MCF 10A (cell line): ENCODE data around the gene TBC1D3I. TPM values are rescaled to one million over a fixed set of nuclear protein-coding genes. Genes with fewer than 3 reads are reported as not detected.
"Not testable (repeated sequence)": the region's sequence is repeated elsewhere in the genome, so short reads cannot be mapped to it uniquely, and the experiment has no call there.

Experiments used
- Bru-seq: library from RNA; stranded (reverse); fragments of 400-500 nt; gene quantifications from one replicate; lab custom pipeline; 2021; lab: Mats Ljungman, UMichigan
- BruChase-seq, 2 experiments: library from RNA; stranded (reverse); fragments of 400-500 nt; gene quantifications; one replicate each; lab custom pipeline; 2021; lab: Mats Ljungman, UMichigan
- BruUV-seq: library from RNA; stranded (reverse); fragments of 400-500 nt; replicated peaks from 2 replicates; lab custom pipeline; 2021; lab: Mats Ljungman, UMichigan
- CTCF ChIA-PET: fragments of 300-600 bp; sonication (Branson Sonifier 250); formaldehyde crosslinking; extraction: SDS; loops from one replicate; lab custom pipeline; 2021; ENCODE audit warnings: antibody characterized with exemption, inconsistent platforms; lab: Yijun Ruan, JAX
- POLR2A ChIA-PET: fragments of 300-600, 350-650 bp; sonication (Branson Sonifier 250); formaldehyde crosslinking; extraction: SDS; loops from one replicate; lab custom pipeline; 2020; ENCODE audit warnings: antibody characterized with exemption, inconsistent platforms; lab: Yijun Ruan, JAX
- DNase-seq: peaks from one replicate; pipeline ENCODE4 v3.0.0-alpha.2; 2018; ENCODE audit not compliant: unreplicated experiment
- H3K27ac Mint-ChIP-seq: one replicate; pipeline ENCODE4 v1.8.0; 2022; ENCODE audit warnings: mild to moderate bottlenecking, low read depth, mixed read lengths; ENCODE audit not compliant: unreplicated experiment
- H3K27me3 Mint-ChIP-seq: one replicate; pipeline ENCODE4 v1.8.0; 2022; ENCODE audit warnings: mixed read lengths; ENCODE audit not compliant: insufficient read depth, unreplicated experiment
- H3K36me3 Mint-ChIP-seq: one replicate; pipeline ENCODE4 v1.8.0; 2022; ENCODE audit warnings: mild to moderate bottlenecking, moderate library complexity, mixed read lengths; ENCODE audit not compliant: insufficient read depth, unreplicated experiment
- H3K4me1 Mint-ChIP-seq: one replicate; pipeline ENCODE4 v1.8.0; 2022; ENCODE audit warnings: mixed read lengths; ENCODE audit not compliant: insufficient read depth, unreplicated experiment
- H3K4me3 Mint-ChIP-seq: one replicate; pipeline ENCODE4 v1.8.0; 2022; ENCODE audit warnings: mild to moderate bottlenecking, moderate library complexity, mixed read lengths; ENCODE audit not compliant: unreplicated experiment
- H3K9me3 Mint-ChIP-seq: one replicate; pipeline ENCODE4 v1.8.0; 2022; ENCODE audit warnings: mixed read lengths; ENCODE audit not compliant: unreplicated experiment
- intact Hi-C: fragments of 100-400 bp; cut with micrococcal nuclease; formaldehyde crosslinking; loops from 2 replicates; pipeline ENCODE4 v1.14.1; 2022
- long read RNA-seq: library from polyadenylated mRNA; stranded (forward); transcript quantifications from one replicate; pipeline ENCODE4 v2.0.0, GENCODE V29; 2022
- total RNA-seq: library from RNA; stranded (reverse); gene quantifications from 2 replicates; pipeline ENCODE4 v1.2.3, GENCODE V29; 2022

The TBC1D3I gene
- 0.96 and 1.1 TPM in 2 replicates for total RNA-seq
- Bru-seq, nascent RNA, result not detected
- BruChase-seq, experiment 1, labeled RNA remaining after a 6-hour chase, result not detected
- percentile 3 among the genes with signal in this experiment for BruChase-seq, experiment 2, labeled RNA remaining after a 2-hour chase
- long read RNA-seq, result 0 reads

DNA sequence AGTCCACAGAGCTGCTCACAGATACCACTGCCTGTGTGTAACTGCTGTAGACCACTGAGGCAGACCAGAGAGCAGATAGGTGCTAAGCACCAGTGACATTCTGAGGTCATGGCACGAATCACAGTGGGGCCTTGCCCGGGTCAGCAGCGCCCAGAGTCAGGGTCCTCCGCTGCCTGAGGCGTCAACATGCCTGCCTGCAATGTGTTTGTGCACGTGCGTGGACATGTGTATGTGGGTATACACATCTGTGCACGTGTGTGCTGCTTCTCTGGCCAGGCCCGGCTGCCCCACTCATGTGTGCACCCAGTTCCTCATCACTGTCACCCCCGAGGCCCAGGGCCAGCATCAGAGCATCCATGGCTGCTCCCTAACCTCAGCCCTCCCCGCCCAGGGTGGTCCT lies at the start of gene TBC1D3I:
TBC1D3I (minus strand) TSS at position 101 of the 400 bp plus-strand sequence. CDS start 1,585 bp downstream, outside the sequence.
- CTCF ChIA-PET, BruUV-seq, intact Hi-C loops, H3K36me3 Mint-ChIP-seq, H3K9me3 Mint-ChIP-seq, DNase-seq, POLR2A ChIA-PET, H3K4me3 Mint-ChIP-seq, H3K27ac Mint-ChIP-seq, H3K27me3 Mint-ChIP-seq, H3K4me1 Mint-ChIP-seq: not testable (repeated sequence)

DNA sequence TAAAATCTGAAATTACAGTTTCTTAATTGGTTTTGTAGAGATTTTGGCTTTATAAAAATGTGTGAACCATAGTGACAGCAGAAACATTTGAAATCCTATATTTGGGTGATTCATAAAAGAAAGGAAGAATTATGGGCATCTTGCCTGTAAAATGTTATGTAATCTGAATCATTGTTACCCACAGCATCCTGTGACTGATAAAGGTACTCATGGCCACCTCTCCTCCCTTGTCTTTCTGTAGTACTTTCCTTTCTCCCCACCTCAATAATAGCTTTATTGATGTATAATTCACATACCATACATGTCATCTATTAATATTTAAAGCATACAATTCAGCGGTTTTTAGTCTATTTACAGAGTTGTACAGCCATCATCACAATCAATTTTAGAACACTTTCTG lies 30.8 kb upstream of the TBC1D3I start:
- DNase-seq, BruUV-seq, H3K27ac Mint-ChIP-seq, POLR2A ChIA-PET, H3K36me3 Mint-ChIP-seq, H3K4me3 Mint-ChIP-seq, CTCF ChIA-PET, H3K27me3 Mint-ChIP-seq, H3K9me3 Mint-ChIP-seq, intact Hi-C loops, H3K4me1 Mint-ChIP-seq: not testable (repeated sequence)

DNA sequence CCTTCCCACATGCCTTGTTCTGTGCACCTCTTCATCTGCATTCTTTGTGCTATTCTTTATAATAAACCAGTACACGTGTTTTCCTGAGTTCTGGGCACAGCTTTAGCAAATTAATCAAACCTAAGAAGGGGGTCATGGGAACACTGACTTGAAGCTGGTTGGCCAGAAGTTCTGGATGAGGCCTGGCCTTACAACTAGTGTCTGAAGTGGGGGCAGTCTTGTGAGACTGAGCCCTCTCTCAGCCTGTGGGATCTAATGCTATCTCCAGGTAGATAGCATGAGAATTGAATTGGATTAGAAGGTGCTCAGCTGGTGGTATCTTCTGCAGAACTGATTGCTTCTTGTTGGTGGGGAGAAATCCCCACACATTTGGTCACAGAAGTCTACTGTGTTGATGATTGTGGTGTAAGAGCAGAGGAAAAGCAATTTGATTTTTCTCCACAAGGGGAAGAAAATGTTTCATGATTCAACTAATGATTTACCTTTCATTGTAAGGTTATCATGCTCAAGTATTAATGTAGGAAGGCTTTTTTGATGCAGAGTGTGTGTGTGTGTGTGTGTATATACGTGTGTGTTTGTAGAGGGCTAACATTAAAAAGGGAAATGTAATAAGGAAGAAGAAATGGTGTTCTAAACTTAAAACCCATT lies 25.7 kb upstream of the TBC1D3I start:
- CTCF ChIA-PET, POLR2A ChIA-PET, DNase-seq, H3K9me3 Mint-ChIP-seq, H3K4me3 Mint-ChIP-seq, H3K27me3 Mint-ChIP-seq, BruUV-seq, H3K4me1 Mint-ChIP-seq, H3K27ac Mint-ChIP-seq, H3K36me3 Mint-ChIP-seq, intact Hi-C loops: not testable (repeated sequence)

DNA sequence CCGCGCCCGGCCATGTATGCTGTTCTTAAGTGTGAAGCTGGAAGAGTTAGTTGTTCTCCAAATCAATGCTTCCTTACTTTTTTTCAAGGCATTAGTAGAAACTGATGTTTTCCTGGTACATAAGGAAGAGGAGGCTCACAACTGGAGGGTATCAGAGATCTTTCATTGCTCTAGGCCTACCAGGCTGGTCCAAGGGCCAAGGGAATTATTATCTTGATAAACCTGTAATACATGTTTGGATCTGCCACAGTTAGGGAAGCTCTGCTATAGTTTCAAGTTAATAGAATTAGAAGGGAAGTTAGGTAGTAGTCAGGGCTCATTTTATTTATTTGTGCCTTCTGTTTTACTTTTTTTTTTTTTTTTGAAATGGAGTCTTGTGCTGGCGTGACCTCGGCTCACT lies 19.8 kb upstream of the TBC1D3I start:
- intact Hi-C loops, CTCF ChIA-PET, H3K9me3 Mint-ChIP-seq, H3K36me3 Mint-ChIP-seq, BruUV-seq, POLR2A ChIA-PET, DNase-seq, H3K27me3 Mint-ChIP-seq, H3K4me1 Mint-ChIP-seq, H3K4me3 Mint-ChIP-seq, H3K27ac Mint-ChIP-seq: not testable (repeated sequence)

DNA sequence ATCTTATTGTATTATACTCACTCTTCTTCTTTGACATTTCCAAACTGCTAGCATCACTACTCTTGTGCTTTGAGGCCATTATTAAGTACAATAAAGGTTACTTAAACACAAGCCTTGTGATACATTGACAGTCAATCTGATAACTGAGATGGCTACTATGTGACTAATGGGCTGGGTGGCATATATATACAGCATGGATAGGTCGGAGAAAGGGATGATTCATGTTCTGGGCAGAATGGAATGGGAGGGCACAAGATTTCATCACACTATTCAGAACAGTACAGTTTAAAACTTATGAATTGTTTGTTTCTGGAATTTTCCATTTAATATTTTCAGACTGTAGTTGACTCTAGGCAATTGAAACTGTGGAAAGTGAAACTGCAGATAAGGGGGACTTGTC lies 18.9 kb upstream of the TBC1D3I start:
- H3K4me3 Mint-ChIP-seq, H3K9me3 Mint-ChIP-seq, H3K27me3 Mint-ChIP-seq, POLR2A ChIA-PET, H3K27ac Mint-ChIP-seq, CTCF ChIA-PET, H3K4me1 Mint-ChIP-seq, intact Hi-C loops, BruUV-seq, DNase-seq, H3K36me3 Mint-ChIP-seq: not testable (repeated sequence)

DNA sequence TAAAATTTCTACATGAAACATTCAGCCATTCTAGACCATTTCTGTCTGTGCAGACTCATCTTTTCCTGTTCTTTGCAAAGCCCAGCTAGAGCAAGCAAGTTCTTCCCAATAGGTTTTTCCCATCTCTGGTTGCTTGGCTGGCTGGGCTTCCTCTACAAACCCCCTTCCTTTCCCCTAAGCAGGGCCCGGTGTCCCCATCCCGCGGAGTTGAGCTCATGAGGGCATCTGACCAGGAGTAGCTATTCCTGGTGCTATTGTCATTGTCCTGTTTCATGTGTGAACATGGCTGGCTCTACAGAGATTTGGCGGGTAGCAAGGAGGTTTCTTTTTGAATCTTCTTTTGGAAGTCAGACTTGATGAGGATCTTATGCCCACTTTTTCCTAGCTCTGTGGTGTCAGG lies 22.3 kb downstream of the TBC1D3I start:
- POLR2A ChIA-PET, H3K9me3 Mint-ChIP-seq, BruUV-seq, DNase-seq, CTCF ChIA-PET, intact Hi-C loops, H3K27ac Mint-ChIP-seq, H3K27me3 Mint-ChIP-seq, H3K4me1 Mint-ChIP-seq, H3K4me3 Mint-ChIP-seq, H3K36me3 Mint-ChIP-seq: not testable (repeated sequence)

DNA sequence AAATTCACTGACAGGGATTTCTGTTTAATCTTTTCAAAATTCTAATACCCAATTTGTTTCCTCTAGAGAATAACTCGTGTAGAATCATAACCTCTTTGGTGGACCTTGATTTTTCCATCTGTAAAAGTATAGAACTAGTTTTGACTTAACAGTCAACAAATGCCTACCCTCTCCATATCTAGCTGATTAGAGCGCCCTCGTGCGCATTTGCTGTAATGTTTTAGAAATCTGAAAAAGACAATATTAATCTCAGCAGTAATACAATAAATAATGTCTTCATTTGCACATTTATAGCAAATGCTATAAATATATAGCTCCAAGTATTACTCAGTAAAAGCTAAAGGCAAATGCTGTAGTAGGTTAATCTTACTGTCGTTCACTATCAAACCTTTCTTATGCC lies 34.7 kb downstream of the TBC1D3I start:
- BruUV-seq, H3K27me3 Mint-ChIP-seq, POLR2A ChIA-PET, H3K36me3 Mint-ChIP-seq, H3K27ac Mint-ChIP-seq, H3K4me3 Mint-ChIP-seq, DNase-seq, CTCF ChIA-PET, intact Hi-C loops, H3K9me3 Mint-ChIP-seq, H3K4me1 Mint-ChIP-seq: not testable (repeated sequence)

DNA sequence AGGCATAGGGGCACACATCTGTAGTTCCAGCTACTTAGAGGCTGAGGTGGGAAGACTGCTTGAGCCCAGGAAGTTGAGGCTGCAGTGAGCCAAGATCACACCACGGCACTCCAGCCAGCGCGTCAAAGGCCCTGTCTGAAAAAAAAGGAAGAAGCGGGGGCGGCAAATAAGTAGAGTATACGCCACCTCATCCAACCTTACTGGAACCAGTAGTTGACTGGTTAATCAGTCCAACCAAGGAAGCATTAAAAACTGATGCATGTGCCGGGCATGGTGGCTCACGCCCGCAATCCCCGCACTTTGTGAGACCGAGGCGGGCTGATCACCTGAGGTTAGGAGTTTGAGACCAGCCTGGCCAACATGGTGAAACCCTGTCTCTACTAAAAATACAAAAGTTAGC lies 41.4 kb downstream of the TBC1D3I start:
- H3K27ac Mint-ChIP-seq, H3K4me1 Mint-ChIP-seq, BruUV-seq, CTCF ChIA-PET, H3K36me3 Mint-ChIP-seq, H3K9me3 Mint-ChIP-seq, intact Hi-C loops, DNase-seq, POLR2A ChIA-PET, H3K4me3 Mint-ChIP-seq: not testable (repeated sequence)
- peaks cover 13% of the 10 kb centered on the region for H3K27me3 Mint-ChIP-seq

DNA sequence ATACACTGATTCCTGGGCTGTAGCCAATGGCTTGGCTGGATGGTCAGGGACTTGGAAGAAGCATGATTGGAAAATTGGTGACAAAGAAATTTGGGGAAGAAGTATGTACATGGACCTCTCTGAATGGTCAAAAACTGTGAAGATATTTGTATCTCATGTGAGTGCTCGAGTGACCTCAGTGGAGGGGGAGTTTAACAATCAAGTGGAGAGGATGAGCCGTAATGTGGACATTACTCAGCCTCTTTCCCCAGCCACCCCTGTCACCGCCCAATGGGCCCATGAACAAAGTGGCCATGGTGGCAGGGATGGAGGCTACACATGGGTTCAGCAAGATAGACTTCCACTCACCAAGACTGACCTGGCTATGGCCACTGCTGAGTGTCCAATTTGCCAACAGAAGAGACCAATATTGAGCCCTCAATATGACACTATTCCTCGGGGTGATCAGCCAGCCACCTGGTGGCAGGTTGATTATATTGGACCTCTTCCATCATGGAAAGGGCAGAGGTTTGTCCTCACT lies 42.7 kb downstream of the TBC1D3I start:
- intact Hi-C loops, DNase-seq, POLR2A ChIA-PET, H3K4me1 Mint-ChIP-seq, H3K36me3 Mint-ChIP-seq, CTCF ChIA-PET, H3K9me3 Mint-ChIP-seq, H3K4me3 Mint-ChIP-seq, H3K27ac Mint-ChIP-seq, BruUV-seq: not testable (repeated sequence)
- H3K27me3 Mint-ChIP-seq, result peaks cover 15% of the 10 kb centered on the region
